HepG2 (cell line): ENCODE measurements around the gene UBL7. TPM values are rescaled to one million over a fixed set of nuclear protein-coding genes. Genes with fewer than 3 reads are reported as not detected.

Source experiments
- ATAC-seq: fragments of 200-7000 bp; cut with Tn5 transposase; 3 replicates; pipeline ENCODE4 v1.9.1; 2020; ENCODE audit warnings: mild to moderate bottlenecking, moderate library complexity
- BruUV-seq: library from RNA; stranded (reverse); fragments of 400-500 nt; replicated peaks from 2 replicates; lab custom pipeline; 2021; lab: Mats Ljungman, UMichigan
- CTCF ChIA-PET: fragments of 300-600 bp; formaldehyde crosslinking; extraction: SDS; loops from one replicate; lab custom pipeline; 2021; ENCODE audit warnings: low total read pairs, inconsistent platforms, low intra/inter-chr PET ratio; lab: Yijun Ruan, JAX
- POLR2A ChIA-PET: fragments of 350-600 bp; sonication (Branson Sonifier 250); formaldehyde crosslinking; loops from one replicate; lab custom pipeline; 2020; ENCODE audit warnings: antibody characterized with exemption, inconsistent platforms; lab: Yijun Ruan, JAX
- DNase-seq: peaks from one replicate; pipeline ENCODE4 v3.0.0-alpha.2; 2015; ENCODE audit warnings: low spot score
- FAIRE-seq: peaks from 3 replicates; lab custom pipeline; 2011; peaks lifted over from hg19 to GRCh38; lab: Jason Lieb, UNC
- H2AFZ ChIP-seq: one replicate; pipeline ENCODE4 v1.6.1; 2011; ENCODE audit warnings: low read length, inconsistent platforms
- H3K27ac ChIP-seq: fragments of 300-600 bp; 3 replicates; pipeline ENCODE4 v1.8.0; 2011; ENCODE audit warnings: mixed run types, mild to moderate bottlenecking, mixed read lengths, low read length, inconsistent platforms; ENCODE audit not compliant: insufficient read depth; ENCODE audit errors: extremely low read length
- H3K27me3 ChIP-seq, 2 experiments: fragments of 200-600 bp in 1 of 2; 2 replicates in 1 of 2; 3 replicates in 1 of 2; pipeline versions ENCODE4 v1.6.0 to v1.8.0; 2011; ENCODE audit warnings: low read length in 2 of 2, mild to moderate bottlenecking in 2 of 2, moderate library complexity in 2 of 2, inconsistent platforms in 1 of 2; ENCODE audit not compliant: insufficient read depth in 2 of 2, control insufficient read depth in 1 of 2
- H3K36me3 ChIP-seq, 2 experiments: fragments of 200-600 bp in 1 of 2; replicated peaks in 1 of 2; 2 replicates in 1 of 2; 3 replicates in 1 of 2; pipeline versions ENCODE4 v1.5.1 to v1.8.0; 2011; ENCODE audit warnings: low read length in 2 of 2, inconsistent platforms in 1 of 2; ENCODE audit not compliant: insufficient read depth in 2 of 2, control insufficient read depth in 1 of 2
- H3K4me1 ChIP-seq: 2 replicates; pipeline ENCODE4 v1.5.1; 2012; ENCODE audit warnings: low read length, inconsistent platforms; ENCODE audit not compliant: insufficient read depth
- H3K4me2 ChIP-seq: 2 replicates; pipeline ENCODE4 v1.6.0; 2011; ENCODE audit warnings: low read depth, low read length, inconsistent platforms
- H3K4me3 ChIP-seq, 3 experiments: fragments of 200-600 bp in 1 of 3; sonication (generic), shearing (Covaris generic) in 1 of 3; replicated peaks in 1 of 3; 2 replicates each; pipeline ENCODE4 v1.5.1; 2011 to 2016; ENCODE audit warnings: low read length in 3 of 3, inconsistent platforms in 2 of 3, low read depth in 2 of 3, mild to moderate bottlenecking in 2 of 3, control low read depth in 1 of 3, mixed read lengths in 1 of 3; ENCODE audit not compliant: insufficient read depth in 1 of 3
- H3K79me2 ChIP-seq: one replicate; pipeline ENCODE4 v1.6.1; 2011; ENCODE audit warnings: low read length, inconsistent platforms; ENCODE audit not compliant: insufficient read depth
- H3K9ac ChIP-seq: 2 replicates; pipeline ENCODE4 v1.6.0; 2011; ENCODE audit warnings: mild to moderate bottlenecking, low read depth, low read length, inconsistent platforms; ENCODE audit not compliant: insufficient read depth
- H3K9me3 ChIP-seq: 2 replicates; pipeline ENCODE4 v1.5.1; 2012; ENCODE audit warnings: mild to moderate bottlenecking, low read length
- H4K20me1 ChIP-seq: 2 replicates; pipeline ENCODE4 v1.6.0; 2011; ENCODE audit warnings: inconsistent platforms, mild to moderate bottlenecking, low read length, moderate library complexity; ENCODE audit not compliant: insufficient read depth
- CBX1 ChIP-seq: IDR thresholded peaks from one replicate; pipeline ENCODE4 v1.6.1; 2016; ENCODE audit warnings: antibody characterized with exemption, low read depth
- GATA4 ChIP-seq: sonication (generic); IDR thresholded peaks from 2 replicates; pipeline ENCODE4 v1.6.1; 2016; ENCODE audit warnings: antibody characterized with exemption, low read depth, borderline replicate concordance
- KDM3A ChIP-seq: IDR thresholded peaks from 2 replicates; pipeline ENCODE4 v1.6.1; 2018; ENCODE audit warnings: low read depth, missing compliant biosample characterization
- MED13 ChIP-seq: sonication (generic); formaldehyde crosslinking; IDR thresholded peaks from 2 replicates; pipeline ENCODE4 v1.5.0; 2020; ENCODE audit warnings: missing genetic modification reagents
- SP140L ChIP-seq: sonication (generic); formaldehyde crosslinking; IDR thresholded peaks from 2 replicates; pipeline ENCODE4 v1.4.0; 2020; ENCODE audit warnings: missing genetic modification reagents, borderline replicate concordance
- SP5 ChIP-seq: IDR thresholded peaks from 2 replicates; pipeline ENCODE4 v1.6.1; 2016; ENCODE audit warnings: low read depth, borderline replicate concordance
- XBP1 ChIP-seq: sonication (generic); formaldehyde crosslinking; IDR thresholded peaks from 2 replicates; pipeline ENCODE4 v1.5.0; 2020; ENCODE audit warnings: missing genetic modification reagents
- ZIK1 ChIP-seq: sonication (generic); formaldehyde crosslinking; IDR thresholded peaks from 2 replicates; pipeline ENCODE4 v1.5.0; 2020; ENCODE audit warnings: mild to moderate bottlenecking, low read depth, missing genetic modification reagents, borderline replicate concordance
- ZNF260 ChIP-seq: sonication (generic); formaldehyde crosslinking; IDR thresholded peaks from 2 replicates; pipeline ENCODE4 v1.4.0; 2020; ENCODE audit warnings: missing genetic modification reagents, low read depth, mild to moderate bottlenecking, borderline replicate concordance
- ZNF589 ChIP-seq: sonication (generic); formaldehyde crosslinking; conservative IDR thresholded peaks from 2 replicates; pipeline ENCODE4 v1.8.0; 2022; ENCODE audit warnings: mild to moderate bottlenecking, moderate library complexity, missing genetic modification reagents
- WGBS: methylation state at CpG from one replicate; pipeline ENCODE4 v1.1.6; 2017; ENCODE audit warnings: low lambda C conversion rate; 5-methylcytosine and 5-hydroxymethylcytosine counted together
- in situ Hi-C: cut with HindIII; loops from 2 replicates; pipeline ENCODE4 v1.10.0; 2017; ENCODE audit warnings: low pct_unique_long_range_greater_than_20kb; ENCODE audit not compliant: extremely low pct_ligation_motif_present
- intact Hi-C: fragments of 100-400 bp; cut with micrococcal nuclease; formaldehyde crosslinking; loops from one replicate; pipeline ENCODE4 v1.10.0; 2022; ENCODE audit not compliant: unreplicated experiment
- polyA plus RNA-seq, 8 experiments: library from polyadenylated mRNA; depleted of rRNA in 3 of 8; stranded (reverse) in 7 of 8; unstranded in 1 of 8; fragments of >200 nt; fragmentation: Illumina TruSeq in 4 of 8; extraction: Trizol in 4 of 8; gene quantifications; 2 replicates each; pipeline versions ENCODE4 v1.2.1 to v1.2.3, GENCODE V29; 2011 to 2016; ENCODE audit warnings: low read depth in 4 of 8, missing spikeins in 1 of 8, mixed read lengths in 1 of 8; ENCODE audit not compliant: insufficient read depth in 1 of 8
- total RNA-seq, 5 experiments: library from RNA; depleted of rRNA; stranded (reverse); fragments of >200 nt; fragmentation: Illumina TruSeq; extraction: Trizol; gene quantifications; 2 replicates each; pipeline ENCODE4 v1.2.3, GENCODE V29; 2016; ENCODE audit warnings: low read depth in 1 of 5
- TF ChIP-seq, protein P1 (sequence below): sonication (generic); formaldehyde crosslinking; IDR thresholded peaks from 2 replicates; pipeline ENCODE4 v1.4.0; 2020; ENCODE audit warnings: missing genetic modification reagents
- TF ChIP-seq, protein P2 (sequence below): sonication (generic); formaldehyde crosslinking; IDR thresholded peaks from 2 replicates; pipeline ENCODE4 v1.4.0; 2020; ENCODE audit warnings: mild to moderate bottlenecking, missing genetic modification reagents
- TF ChIP-seq, protein P3 (sequence below): sonication (generic); formaldehyde crosslinking; IDR thresholded peaks from 2 replicates; pipeline ENCODE4 v1.8.0; 2022; ENCODE audit warnings: missing genetic modification reagents, mild to moderate bottlenecking, borderline replicate concordance

The UBL7 gene
- total and polyA plus RNA-seq, 2 of the 13 experiments (the other 11 are each of a cell fraction or from before 2014, with no cell fraction given): 55.0 to 63.5 TPM

DNA sequence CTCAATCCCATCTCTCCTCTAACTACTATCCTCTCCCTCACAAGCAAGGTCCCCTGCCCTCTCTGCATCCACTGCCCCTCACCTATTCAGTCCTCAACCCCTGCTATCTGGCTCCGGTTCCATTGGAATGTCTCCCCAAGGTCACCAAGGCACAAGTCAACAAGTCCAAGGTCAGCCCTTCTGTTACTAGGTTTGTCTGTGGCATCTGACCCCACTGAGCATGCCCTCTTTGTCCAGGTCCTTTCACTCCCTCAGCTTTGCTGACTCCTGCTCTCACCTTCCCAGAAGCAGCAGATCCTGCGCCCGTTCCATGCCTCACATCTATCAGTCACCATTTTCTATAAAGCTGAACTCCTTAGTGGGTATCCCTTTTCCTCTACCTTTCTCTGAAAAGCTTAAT, 18.9 kb downstream of the UBL7 start:
- FAIRE-seq (peak; percentile 98), DNase-seq (peak; percentile 95), ATAC-seq (peak; percentile 54)
- ChIA-PET CTCF (no interaction called here), POLR2A (interaction anchor here (0.7 to 9.6 kb wide), 27 partner anchors 11 to 1010 kb away, joined by 3 to 357 read pairs (median 9); partner anchors contain the start of genes ARID3B, SEMA7A and UBL7)
- no TSS peak for BruUV-seq
- Histone ChIP-seq H3K9me3 (no peaks in the 10 kb centered on the region), H4K20me1 (no peaks in the 10 kb centered on the region), H2AFZ (no peak overlapping the region), H3K4me3 (peak overlapping the region; percentile 46 to 74 (median 52)), H3K36me3 (peaks cover 2 to 8% of the 10 kb centered on the region in 2 experiments; a peak in 3 of 5 replicates), H3K27ac (peak overlapping the region; percentile 97), H3K9ac (peak overlapping the region; percentile 94), H3K4me1 (peaks cover 91% of the 10 kb centered on the region), H3K4me2 (peak overlapping the region; percentile 100), H3K27me3 (no peaks in the 10 kb centered on the region), H3K79me2 (no peaks in the 10 kb centered on the region)
- WGBS: 5% methylated on average over 3 of the region's 3 CpGs
- in situ Hi-C loops (no loop called here), intact Hi-C loops (loop anchor here (1.0 to 5.0 kb wide), 2 partner anchors 60 to 175 kb away; partner anchors contain the start of gene CLK3)
- TF ChIP-seq KDM3A (peak; percentile 23; the same call in 1 of the 2 replicates), SP5 (CRISPR knock-in tag) (no peak), CBX1 (peak; percentile 83), SP140L (no peak), MED13 (CRISPR knock-in tag) (no peak), ZNF260 (CRISPR knock-in tag) (no peak), XBP1 (CRISPR knock-in tag) (no peak), ZIK1 (CRISPR knock-in tag) (0 out of 2 replicates have a peak, but pooled peaks have one; percentile 3), ZNF589 (CRISPR knock-in tag) (no peak), GATA4 (peak; percentile 62; the same call in 1 of the 2 replicates)
- TF ChIP-seq, protein P1, sequence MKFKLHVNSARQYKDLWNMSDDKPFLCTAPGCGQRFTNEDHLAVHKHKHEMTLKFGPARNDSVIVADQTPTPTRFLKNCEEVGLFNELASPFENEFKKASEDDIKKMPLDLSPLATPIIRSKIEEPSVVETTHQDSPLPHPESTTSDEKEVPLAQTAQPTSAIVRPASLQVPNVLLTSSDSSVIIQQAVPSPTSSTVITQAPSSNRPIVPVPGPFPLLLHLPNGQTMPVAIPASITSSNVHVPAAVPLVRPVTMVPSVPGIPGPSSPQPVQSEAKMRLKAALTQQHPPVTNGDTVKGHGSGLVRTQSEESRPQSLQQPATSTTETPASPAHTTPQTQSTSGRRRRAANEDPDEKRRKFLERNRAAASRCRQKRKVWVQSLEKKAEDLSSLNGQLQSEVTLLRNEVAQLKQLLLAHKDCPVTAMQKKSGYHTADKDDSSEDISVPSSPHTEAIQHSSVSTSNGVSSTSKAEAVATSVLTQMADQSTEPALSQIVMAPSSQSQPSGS (CRISPR knock-in tag): no peak; the same call in 1 of the 2 replicates
- TF ChIP-seq, protein P2, sequence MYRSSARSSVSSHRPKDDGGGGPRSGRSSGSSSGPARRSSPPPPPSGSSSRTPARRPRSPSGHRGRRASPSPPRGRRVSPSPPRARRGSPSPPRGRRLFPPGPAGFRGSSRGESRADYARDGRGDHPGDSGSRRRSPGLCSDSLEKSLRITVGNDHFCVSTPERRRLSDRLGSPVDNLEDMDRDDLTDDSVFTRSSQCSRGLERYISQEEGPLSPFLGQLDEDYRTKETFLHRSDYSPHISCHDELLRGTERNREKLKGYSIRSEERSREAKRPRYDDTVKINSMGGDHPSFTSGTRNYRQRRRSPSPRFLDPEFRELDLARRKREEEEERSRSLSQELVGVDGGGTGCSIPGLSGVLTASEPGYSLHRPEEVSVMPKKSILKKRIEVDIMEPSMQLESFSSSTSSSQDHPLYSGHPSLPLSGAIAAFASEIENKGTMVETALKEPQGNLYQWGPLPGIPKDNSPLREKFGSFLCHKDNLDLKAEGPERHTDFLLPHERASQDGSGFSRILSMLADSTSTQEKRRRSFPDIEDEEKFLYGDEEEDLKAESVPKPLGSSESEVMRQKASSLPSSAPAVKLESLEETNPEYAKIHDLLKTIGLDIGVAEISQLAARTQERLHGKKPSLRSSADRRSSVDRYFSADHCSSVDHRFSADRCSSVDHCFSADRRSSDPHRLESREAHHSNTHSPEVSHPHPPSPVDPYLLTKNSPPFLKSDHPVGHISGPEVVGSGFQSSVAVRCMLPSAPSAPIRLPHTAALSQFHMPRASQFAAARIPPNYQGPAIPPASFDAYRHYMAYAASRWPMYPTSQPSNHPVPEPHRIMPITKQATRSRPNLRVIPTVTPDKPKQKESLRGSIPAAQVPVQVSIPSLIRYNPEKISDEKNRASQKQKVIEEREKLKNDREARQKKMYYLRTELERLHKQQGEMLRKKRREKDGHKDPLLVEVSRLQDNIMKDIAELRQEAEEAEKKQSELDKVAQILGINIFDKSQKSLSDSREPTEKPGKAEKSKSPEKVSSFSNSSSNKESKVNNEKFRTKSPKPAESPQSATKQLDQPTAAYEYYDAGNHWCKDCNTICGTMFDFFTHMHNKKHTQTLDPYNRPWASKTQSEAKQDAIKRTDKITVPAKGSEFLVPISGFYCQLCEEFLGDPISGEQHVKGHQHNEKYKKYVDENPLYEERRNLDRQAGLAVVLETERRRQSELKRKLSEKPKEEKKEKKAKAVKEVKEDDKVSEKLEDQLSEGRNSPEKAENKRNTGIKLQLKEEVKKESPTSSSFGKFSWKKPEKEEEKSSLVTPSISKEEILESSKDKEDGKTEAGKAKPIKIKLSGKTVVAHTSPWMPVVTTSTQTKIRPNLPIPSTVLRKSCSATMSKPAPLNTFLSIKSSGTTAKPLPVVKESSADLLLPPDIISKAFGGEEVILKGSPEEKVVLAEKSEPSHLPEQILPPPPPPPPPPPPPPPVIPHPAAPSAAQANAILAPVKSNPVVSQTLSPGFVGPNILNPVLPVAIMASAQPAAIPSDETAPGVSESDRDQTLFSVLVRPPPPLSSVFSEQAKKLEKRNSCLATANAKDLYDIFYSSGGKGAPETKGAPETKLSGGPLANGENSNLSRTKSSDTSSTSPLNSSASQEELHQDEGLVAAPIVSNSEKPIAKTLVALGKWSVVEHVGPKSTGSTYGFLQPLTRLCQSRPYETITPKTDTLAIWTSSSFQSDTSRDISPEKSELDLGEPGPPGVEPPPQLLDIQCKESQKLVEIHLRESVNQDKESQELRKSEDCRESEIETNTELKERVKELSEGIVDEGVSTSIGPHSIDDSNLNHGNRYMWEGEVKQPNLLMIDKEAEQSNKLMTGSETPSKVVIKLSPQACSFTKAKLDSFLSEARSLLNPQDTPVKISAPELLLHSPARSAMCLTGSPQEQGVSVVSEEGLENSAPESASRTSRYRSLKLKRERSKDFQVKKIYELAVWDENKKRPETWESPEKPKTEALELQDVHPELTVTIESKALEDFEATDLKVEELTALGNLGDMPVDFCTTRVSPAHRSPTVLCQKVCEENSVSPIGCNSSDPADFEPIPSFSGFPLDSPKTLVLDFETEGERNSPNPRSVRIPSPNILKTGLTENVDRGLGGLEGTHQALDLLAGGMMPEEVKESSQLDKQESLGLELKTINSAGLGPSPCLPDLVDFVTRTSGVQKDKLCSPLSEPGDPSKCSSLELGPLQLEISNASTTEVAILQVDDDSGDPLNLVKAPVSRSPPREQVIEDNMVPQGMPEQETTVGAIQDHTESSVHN (CRISPR knock-in tag): no peak
- TF ChIP-seq, protein P3, sequence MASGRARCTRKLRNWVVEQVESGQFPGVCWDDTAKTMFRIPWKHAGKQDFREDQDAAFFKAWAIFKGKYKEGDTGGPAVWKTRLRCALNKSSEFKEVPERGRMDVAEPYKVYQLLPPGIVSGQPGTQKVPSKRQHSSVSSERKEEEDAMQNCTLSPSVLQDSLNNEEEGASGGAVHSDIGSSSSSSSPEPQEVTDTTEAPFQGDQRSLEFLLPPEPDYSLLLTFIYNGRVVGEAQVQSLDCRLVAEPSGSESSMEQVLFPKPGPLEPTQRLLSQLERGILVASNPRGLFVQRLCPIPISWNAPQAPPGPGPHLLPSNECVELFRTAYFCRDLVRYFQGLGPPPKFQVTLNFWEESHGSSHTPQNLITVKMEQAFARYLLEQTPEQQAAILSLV (CRISPR knock-in tag): 0 out of 2 replicates have a peak, but pooled peaks have one; percentile 29
